ENCODE results near the gene DPYD.

The DPYD gene

GRCh38 chr1:97834899-97835298 is 85.9 kb downstream of the DPYD start:
- no peak for DNase-seq

- DNase-seq: no peak
Measured at GRCh38 chr1:97833881-97834280, 87.0 kb downstream of the DPYD start.

GRCh38 chr1:97832481-97832880 is 88.4 kb downstream of the DPYD start:
- DNase-seq: no peak

DNA sequence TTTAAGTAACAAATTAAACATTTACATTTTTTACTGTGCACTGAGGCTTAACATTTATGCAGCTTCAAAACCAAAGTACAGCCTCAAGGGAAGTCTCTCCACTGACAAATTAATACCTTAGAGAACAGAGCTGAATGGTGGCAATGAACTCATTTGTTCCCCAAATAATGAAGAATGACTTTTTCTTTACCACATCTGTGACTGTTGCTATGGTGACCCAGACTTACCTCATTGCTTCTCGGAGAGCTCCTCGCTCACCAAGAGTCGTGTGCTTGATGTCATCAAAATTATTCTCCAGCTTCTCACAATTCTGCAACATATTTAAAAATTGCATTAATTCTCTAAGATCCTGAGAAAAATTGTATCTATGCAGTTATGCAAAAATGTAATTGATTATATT is 92.9 kb downstream of the DPYD start:
- DNase-seq: no peak

GRCh38 chr1:97826820-97827219 is 94.0 kb downstream of the DPYD start:
- no peak for DNase-seq

- no peak for DNase-seq
Measured at GRCh38 chr1:97824624-97825023, 96.2 kb downstream of the DPYD start.

- no peak for DNase-seq
Measured at GRCh38 chr1:97824200-97824599, 96.6 kb downstream of the DPYD start.

DNA sequence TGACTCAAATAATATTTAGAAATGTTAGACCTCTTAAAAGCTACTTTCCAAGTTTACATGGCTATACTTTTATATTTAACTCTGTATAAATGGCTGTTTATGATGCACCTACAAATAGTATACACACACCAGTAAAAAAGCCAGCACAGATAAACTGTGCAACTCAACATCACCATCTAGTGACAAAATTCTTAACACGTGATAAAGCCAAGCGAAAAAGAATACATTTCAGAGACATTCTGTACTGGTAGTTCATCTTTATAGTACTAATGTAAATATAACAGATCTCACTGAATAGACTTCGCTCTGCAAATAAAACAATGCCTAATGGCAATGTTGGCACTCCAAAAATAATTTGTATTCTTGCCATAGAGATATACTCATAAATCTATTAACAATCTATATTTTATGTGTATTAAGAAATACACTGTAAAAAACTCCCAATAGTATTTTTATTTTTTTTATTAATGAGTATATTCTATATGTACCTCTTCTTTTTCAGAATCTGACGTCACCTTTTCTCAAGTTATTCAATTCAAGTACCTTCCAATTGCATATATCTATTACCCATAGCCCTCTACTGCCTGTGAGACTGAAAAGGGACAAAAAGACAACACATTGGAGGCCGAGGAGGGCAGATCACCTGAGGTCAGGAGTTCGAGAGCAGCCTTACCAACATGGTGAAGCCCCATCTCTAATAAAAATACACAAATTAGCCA is 100.2 kb downstream of the DPYD start:
- DNase-seq: peak; percentile 70

- peak; percentile 23 for DNase-seq
Measured at GRCh38 chr1:97816927-97817326, 103.9 kb downstream of the DPYD start.

DNA sequence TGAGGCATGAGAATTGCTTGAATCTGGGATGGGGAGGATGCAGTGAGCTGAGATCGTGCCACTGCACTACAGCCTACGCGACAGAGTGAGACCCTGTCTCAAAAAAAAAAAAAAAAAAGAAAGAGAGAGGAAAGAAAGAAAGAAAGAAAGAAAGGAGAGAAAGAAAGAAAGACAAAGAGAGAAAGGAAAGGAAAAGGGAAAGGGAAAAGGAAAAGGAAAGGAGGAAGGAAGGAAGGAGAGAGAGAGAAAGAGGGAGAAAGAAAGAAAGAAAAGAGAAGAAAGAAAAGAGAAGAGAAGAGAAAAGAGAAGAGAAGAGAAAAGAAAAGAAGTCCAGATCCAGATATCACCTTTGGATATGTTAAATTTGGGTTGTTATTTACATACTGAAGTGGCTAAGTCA is 106.0 kb downstream of the DPYD start:
- no peak for DNase-seq

- no peak for DNase-seq
Measured at GRCh38 chr1:97814121-97814520, 106.7 kb downstream of the DPYD start.

GRCh38 chr1:97812076-97812475 is 108.8 kb downstream of the DPYD start:
- no peak for DNase-seq

- DNase-seq: no peak
Measured at GRCh38 chr1:97806996-97807520, 113.8 kb downstream of the DPYD start.

DNA sequence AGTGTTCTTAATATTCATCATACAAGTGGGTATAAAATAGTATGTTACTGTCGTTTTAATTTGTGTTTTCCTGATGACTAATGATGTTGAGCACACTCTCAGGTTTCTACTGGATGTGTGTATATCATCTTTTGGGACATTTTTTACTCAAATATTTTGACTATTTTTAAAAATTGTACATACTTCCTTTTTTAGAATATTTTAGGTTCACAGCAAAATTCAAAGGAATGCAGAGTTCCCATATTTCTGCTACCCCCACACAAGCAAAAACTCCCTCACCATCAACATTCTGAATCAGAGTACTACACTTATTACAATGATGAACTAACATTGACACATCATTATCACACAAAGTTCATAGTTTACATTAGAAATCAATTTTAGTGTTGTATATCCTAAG is 114.5 kb downstream of the DPYD start:
- DNase-seq: no peak

DNA sequence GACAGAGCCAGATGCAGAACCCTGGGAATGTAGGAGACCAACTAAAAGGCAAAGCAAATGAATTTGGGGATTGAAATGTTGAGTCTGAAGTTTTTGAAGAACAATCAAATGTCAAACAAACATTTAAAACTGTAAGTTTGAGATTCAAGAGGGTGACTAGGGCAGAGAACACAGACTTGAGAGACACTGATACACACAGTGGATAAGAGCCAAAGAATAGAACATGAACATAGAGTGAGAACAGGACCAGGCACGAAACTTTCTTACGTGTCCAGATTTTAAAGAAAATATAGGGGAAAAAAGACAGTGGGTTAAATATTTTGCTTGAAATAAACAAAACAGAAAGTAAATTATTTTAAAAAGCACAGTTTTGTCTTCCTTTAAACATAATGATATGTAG is 115.7 kb downstream of the DPYD start:
- DNase-seq: no peak

GRCh38 chr1:97803026-97803425 is 117.8 kb downstream of the DPYD start:
- DNase-seq: no peak

GRCh38 chr1:97802011-97802410 is 118.8 kb downstream of the DPYD start:
- DNase-seq: no peak

- DNase-seq: no peak
Measured at GRCh38 chr1:97797403-97798183, 123.2 kb downstream of the DPYD start.

DNA sequence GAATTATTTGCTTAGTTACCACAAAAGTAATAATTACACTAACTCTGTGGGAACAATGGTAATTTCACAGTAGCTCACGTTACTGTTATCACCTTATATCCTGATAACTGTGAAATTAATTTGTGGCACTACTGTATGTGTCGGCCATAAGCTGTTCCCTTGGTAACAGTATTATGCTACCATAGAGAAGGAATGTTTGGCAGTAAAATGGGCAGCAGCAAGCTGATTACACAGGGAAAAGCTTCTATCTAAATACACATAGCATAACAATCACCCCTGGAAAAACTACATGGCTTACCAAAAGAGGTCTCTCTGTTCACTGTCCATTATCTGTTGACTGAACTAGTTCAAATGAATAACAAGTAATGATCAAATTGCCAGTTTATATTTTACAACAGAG is 124.1 kb downstream of the DPYD start:
- DNase-seq: no peak

DNA sequence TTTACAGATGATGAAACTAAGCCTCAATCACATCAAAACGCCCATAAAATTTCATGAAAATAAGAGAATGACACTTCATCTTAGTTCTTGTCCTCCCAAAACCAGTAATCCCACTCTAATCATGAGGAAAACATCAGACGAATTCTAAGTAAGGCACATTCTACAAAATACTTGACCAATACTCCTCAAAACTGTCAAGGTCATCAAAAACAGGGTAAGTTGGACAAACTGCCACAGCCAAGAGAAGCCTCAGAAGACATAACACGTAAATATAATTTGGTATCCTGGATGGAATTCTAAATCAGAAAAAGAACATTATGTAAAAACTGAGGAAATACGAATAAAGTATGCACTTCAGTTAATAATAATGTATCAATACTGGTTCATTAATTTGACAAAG is 128.2 kb downstream of the DPYD start:
- DNase-seq: no peak

GRCh38 chr1:97791251-97791650 is 129.6 kb downstream of the DPYD start:
- DNase-seq: no peak

GRCh38 chr1:97787231-97787630 is 133.6 kb downstream of the DPYD start:
- DNase-seq: no peak

DNA sequence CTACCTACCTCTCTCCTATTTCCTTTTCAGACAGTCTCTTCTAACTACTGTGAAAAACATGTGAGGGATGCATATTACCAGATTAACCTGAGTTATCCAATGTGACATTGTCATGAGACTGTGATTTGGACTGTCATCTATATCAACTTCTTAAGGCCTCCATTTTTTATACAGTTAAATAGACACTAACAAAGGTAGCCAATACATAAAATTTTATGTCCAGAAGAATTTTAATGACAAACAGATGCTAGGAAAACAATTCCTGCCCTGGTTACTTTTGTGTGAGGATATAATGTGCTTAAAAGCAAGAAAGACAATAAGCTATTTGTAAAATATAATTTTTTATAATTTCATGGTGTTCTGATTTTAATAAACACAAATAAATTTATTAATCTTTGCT is 136.2 kb downstream of the DPYD start:
- DNase-seq: no peak

- DNase-seq: no peak
Measured at GRCh38 chr1:97783751-97784150, 137.1 kb downstream of the DPYD start.
